ENCODE data around the gene CACHD1.

The CACHD1 gene

DNA sequence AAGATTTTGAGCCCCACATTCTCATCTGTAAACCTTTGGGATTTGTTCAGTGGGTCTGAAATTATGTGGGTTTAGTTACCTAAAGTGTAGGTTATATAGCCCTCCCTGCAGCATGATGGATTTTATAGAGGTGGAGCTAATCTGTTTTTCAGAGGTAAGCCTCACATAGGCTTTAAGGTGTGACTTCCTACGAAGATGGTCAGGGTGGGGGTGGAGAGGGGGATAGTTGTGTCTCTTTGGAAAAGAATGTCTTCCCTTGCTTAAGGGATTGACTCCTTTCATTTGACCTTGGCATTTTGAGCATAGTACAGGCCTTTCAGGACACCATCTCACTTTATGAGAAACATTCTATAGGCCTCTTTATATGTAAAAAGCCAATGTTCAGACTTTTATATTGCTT is 3.4 kb downstream of the CACHD1 start:
- DNase-seq (ENCODE audit: low read depth), result no peak

DNA sequence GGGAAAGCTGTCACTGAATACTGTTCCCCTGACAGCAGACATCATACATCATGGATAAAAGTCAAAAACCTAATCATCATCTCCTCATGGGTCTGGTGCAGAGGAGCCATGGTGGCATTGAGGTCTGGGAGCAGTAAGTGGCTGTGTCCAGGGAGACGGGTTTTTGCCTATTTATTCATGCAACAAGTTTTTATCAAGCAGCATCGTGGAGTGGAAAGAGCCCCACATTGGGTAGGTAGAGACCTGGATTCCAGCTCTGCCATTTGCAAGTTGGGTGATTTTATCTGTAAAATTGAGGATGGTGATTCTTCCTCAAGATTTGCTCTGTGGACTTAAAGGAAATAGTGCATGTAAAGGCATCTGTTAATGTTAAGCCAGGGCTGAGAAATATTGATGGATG is 4.2 kb downstream of the CACHD1 start:
- DNase-seq (ENCODE audit: low read depth), result no peak

DNA sequence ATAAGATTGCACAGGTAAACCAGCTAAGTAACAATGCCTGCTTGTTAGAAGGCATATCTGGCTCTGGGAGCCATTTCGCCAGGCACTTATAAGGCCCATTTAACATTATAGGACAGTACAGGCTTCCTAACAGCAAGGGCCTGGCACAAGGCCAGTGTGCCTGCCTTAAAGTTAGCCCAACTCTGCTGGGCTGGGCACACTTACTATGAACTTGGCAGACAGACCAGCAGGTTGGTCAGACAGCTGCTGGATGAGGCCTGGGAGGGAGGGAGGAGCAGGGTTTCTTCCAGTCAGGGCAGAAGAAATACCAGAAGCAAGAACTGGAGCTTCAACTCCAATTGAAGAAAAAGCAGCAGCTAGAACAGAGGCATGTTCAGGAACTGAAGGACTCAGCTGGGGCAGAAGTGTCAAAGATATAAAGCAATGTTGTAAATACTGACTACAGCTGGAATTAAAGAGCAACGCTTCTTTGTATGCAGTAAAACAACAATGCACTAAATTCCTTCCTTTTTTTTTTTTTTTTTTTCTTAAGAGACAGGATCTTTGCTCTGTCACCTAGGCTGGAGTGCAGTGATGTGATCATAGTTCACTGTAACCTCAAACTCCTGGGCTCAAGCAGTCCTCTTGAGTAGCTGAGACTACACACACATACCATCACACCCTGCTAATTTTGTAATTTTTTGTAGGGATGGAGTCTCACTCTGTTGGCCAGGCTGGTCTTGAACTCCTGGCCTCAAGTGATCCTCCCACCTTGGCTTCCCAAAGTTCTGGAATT is 4.9 kb downstream of the CACHD1 start:
- DNase-seq (ENCODE audit: low read depth), result no peak

DNA sequence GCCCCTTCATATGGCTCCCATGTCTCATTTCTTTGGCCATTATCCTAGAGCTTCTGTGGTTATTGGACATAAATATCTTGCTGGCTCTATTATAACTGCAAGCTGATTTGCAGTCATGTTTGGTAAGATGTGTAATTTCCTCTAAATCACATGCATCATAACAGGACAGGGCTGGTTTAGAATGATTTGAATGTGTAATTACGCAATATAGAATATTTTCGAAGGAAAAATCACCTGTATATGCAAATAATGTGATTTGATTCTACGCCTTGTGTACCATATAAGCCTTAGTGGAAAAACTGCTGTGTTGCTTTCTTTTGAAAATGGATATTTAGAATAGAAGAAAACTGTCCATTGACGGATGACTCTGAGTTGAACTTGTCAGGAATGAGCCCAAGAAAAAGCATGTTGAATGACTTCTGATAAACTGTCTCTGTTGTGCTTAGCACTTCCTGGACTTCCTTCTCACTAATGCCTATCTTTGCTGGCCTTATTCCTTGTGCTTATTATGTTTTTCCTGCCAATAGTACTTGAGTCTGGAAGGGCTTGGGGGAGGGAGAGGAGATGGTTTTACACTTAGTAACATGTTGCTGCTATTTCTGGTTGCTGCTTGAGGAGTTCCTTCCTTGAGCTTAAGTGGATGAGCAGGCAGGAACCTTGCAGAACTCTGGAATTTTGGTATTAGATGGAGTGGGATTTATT is 6.5 kb downstream of the CACHD1 start:
- no peak for DNase-seq (ENCODE audit: low read depth)

DNA sequence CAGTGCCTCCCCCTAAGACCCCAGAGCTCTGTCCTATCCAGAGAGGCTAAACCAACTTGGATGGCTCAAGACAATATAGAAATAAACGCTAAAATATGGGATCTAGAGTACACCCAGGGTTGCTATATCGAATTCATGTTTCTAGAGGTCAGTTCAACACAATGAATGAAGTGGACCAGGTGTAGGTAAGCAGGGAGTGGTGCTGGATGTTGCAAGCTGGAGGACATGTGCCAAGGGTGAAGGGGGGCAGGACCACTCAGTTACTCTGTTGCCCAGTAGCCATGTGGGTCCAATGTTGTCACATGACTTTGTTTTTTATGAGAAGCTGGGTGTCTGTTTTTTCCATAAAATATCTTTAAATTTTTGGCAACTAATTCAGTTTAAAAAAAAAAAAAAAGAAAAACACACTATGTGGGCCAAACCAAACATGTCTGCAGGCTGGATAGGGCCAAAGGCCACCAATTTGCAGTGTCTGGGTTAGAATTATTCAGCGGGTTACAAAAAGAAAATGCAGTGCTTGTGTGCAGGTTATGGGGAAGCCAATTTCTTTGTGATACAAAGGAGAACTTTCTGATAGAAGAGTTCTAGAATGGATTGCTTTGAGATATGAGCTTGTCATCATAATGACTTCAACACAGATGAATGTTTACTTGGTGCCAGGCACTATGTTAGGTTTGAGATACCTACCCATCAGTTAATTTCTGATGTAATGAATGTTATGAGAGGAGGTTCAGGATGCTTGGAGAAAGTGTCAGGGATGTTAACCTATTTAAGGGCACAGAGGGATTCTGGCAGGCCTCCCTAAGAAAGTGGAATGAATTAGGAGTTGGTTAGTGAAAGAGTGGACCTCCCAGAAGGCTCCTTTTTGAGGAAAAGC is 8.9 kb downstream of the CACHD1 start:
- DNase-seq (ENCODE audit: low read depth), result no peak

DNA sequence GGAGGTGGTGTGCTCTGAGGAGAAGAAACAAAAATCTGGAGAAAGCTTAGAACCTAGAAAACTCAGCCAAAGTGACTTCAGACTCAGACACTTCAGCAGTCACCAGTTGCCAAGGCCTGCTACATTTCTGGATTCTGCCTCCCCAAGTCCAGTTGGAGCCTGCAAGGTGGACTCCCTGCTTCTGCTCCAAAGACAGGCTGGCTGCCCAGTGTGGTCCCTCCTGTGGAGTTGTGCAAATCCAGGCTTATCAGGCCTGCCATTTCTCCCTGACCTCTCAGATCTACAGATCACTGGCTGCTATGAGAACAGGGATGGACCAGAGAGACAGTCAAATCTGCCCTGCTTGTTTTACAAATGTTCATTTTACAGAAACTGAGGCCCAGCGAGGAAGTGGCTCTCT is 9.9 kb downstream of the CACHD1 start:
- DNase-seq (ENCODE audit: low read depth), result no peak

DNA sequence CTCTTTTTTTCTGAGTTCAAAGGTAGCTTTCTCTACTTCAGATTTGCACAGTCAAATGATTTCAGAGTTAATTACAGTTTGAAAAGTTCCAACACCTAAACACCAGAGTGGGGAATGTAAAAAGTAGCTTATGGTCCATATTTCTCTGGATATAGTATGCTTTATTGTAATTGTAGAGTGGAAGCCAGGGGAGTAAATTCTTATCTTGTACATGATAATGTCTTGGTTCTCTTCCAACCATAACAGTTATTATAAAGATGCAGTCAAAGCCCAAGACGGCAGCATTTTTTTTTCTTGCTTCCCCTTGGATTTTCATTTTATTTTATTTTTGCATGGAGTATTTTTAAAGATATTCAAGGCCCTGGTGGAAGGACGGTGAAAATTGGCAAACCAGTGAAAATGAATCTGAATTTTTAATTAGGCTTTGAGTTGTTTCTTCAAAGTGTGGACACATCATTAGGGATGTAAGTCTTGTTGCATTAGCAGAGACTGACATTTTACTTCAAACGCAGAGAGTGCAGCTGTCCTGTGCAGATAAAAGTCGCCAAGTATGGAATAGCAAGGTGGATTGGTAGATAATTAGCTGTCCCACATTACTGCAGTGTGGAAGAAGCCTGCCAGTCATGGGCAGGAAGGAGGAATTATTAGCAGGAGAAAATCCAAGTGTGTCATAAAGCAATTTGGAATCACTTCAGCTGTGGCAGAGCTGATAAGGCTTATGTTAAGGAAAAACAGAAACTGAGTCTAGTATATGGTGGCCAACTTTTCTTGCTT is 11.3 kb downstream of the CACHD1 start:
- DNase-seq (ENCODE audit: low read depth), result no peak

DNA sequence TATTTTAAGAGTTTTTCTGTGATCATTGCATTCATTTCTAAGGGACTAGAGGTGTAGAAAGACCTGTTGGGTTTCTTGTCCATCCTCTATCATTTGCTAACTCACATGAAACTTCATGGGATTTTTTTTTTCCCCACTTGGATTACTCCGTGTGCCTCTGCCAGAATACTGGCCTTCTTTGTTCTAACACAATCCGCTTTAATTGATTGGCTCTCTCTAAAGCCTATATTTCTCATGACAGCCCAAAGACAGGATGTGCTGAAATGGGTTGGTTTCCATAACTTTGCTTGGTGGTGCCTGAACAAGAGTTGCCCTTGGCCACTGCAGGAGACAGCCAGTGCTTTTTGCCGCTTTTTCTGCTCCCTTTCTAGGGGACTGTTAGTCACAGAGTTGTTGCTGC is 12.2 kb downstream of the CACHD1 start:
- DNase-seq (ENCODE audit: low read depth), result no peak

DNA sequence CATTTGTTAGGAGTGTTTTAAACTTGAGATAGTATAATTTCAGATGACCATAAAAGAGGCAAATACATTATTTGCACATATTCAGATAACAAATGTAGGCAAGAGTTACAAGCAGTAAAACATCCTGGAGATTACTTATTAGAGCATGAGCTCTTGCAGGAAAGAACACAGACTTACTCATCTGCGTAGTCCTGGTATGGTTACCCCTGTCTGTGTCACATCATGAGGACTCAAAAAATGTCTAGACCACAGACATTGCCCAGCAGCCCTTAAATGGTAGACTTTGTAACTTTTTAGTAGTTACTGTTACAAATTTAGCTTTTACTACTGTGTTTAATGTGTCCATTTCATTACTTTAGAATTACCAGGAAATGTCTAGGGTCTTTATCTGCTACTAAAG is 12.8 kb downstream of the CACHD1 start:
- DNase-seq (ENCODE audit: low read depth), result no peak

DNA sequence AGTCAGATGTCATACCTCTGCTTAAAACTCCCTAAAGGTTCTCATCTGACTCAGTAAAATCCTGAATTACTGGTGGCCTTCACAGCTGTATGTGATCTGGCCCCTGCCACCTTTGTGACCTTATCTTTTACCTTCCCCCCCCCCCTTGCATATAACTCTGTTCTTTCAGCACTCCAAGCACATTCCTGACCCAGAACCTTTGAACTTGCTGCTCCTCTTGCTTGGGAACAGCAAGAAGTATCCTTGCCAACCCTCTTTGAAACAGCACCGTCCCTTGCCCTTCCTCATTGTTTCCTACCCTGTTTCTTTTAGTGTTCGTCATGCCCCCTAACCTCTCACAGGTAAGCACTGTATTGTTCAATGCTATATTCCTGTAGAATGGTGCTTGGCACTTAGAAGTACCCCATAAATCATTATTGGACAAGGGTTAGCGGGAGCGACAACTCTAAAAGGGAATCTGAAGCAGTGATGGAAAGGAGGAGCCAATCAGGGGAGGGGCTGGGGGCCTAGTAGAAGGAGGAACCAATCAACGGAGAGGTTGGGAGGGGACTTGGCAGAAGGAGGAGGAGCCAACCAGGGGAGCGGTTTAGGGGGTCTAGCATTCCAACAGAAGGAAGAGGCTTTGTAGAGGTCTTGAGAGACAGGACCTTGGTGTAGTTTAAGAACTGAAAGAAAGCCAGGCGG is 13.9 kb downstream of the CACHD1 start:
- no peak for DNase-seq (ENCODE audit: low read depth)

DNA sequence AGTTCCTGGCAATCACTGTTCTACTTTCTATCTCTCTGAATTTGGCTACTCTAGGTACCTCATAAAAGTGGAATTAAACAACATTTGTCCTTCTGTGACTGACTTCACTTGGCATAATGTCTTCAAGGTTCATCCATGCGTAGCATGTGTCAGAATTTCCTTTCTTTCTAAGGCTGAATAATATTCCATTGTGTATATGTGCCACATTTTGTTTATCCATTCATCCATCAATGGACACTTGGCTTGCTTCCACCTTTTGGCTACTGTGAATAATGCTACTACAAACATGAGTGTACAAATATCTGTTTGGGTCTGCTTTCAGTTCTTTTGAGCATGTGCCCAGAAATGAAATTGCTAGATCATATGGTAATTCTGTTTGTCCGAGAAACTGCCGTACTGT is 14.7 kb downstream of the CACHD1 start:
- DNase-seq (ENCODE audit: low read depth), result no peak

DNA sequence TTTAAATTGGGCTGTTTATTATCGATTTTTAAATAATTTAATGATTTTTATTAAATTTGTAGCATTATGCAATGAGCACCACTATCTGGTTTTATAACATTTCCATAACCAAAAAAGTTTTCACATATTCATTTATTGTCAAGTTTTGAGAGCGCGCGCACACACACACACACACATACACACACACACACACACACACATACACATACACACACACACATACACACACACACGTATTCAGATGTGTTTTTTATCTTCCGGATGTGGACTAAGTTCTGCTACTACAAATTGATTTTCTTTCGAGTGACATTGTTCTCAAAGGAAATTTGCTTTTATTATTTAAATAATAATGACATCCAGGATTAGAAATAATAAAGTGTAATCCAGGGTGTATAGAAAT is 16.3 kb downstream of the CACHD1 start:
- no peak for DNase-seq (ENCODE audit: low read depth)

DNA sequence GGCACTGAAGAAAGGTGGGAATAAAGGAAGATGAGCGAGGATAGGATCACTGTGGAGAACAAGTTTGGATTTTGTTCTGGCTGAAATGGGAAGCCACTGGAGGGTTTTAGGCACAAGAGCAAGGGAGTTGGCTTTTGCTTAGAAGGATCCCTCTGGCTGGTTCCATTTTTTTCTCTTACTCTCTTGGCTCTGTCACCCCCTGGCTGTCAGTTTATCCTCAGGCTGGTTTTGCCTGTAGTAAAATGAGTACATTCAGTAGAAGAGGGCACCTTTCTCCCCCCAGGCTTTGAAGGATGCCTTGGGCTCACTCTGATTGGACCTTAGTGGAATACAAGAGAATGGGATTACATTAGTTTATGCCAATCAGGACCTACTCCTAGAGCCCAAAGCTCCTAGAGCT is 17.1 kb downstream of the CACHD1 start:
- DNase-seq (ENCODE audit: low read depth), result no peak

DNA sequence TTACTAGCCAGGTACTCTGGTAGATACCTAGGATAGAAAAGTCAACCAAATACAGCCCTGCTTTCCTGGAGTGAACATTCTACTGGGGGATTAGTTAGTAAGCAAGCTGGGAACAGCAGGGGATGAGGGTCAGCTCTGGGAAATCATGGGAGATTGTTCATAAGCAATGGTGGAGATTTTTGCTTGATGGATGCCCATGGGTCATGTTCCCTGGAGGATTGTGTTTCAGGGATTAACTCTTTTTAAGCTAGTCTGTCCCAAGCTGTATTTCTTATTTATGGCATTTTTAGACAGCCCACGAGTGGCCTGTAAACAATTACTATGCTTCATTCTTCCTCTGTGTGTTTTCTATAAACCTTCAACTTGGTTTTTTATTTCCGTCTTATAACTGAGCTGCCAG is 18.9 kb downstream of the CACHD1 start:
- DNase-seq (ENCODE audit: low read depth), result no peak

DNA sequence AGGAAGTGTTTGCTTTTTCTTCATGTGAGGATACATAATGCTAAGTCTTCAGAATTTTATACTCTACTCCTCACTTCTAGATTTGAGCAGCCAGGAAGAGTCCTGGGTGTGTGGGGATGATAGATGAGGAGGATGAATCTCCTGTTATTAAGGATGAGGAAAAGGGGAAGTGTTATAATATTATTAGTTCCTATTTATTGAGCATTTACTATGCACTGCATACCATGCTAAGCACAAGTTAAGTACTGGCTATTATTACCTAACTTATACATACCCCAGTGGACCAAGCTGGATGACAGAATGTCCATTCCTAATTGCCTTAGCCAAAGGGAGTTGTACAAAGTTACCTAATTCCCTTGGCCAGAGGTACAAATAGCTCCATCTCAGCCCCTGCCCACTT is 19.8 kb downstream of the CACHD1 start:
- DNase-seq (ENCODE audit: low read depth), result no peak

DNA sequence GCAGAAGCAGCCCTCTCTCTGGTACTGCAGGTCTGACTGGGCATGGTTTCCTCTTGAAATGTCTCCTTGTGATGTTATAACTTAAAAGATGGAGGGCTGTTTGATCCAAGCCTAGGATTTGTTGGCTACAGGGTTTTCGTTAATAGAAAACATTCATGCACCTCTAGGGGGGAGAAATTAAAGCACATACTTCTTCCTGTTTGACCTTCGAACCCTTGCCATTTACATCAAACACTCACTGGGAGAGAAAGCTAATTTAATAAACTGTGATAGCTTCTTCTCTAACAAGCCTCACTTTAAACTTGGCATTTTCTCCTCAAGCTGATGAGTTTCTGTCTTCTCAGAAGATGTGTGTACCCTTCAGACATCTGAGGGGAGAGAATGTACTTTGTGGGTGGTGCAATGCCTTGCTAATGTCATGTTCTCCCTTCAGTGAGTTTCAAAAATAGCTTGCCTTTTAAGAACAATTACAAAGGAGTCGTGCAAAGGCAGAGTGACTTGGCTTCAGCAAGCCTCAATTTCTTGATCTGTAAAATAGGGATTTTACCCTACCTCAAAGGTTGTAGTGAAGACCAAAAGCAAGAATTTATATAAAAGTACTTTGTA is 20.4 kb downstream of the CACHD1 start:
- no peak for DNase-seq (ENCODE audit: low read depth)

DNA sequence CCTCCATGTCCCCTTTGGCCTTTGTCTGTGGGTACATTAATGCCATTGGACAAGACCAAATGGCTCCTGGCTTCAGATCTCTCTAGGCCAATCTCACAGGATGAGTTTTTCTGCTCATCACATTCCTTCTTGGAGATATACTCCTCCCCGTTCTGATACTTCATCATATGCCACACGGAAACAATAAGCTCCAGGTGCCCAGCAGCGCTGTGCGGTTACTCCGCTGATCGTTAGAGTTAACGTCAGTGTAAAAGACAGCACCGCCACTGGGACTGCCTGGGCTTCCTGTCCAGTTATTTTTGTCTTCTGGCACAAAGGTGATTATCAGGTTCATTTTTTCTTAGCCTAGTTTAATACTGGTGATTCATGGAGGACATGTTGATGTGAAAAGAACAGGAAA is 22.5 kb downstream of the CACHD1 start:
- no peak for DNase-seq (ENCODE audit: low read depth)

DNA sequence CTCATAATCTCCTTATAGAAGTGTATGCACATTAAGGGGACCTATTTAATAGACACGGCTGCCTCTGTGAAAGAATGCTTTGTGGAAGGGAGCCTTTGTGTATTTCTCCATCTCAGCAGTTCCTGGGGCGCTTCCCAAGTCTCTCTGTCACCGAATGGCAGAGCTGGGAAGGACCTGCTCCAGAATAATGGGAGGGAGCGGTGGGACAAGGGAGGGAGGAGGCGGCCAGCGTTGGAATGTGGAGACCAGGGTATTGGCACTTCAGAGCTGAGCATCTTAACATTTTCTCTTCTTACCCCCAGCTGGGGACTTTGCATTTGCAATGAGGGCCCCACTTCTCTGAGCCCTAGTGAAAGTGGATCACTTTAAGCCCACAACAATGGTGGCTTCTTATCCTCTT is 23.9 kb downstream of the CACHD1 start:
- no peak for DNase-seq (ENCODE audit: low read depth)

DNA sequence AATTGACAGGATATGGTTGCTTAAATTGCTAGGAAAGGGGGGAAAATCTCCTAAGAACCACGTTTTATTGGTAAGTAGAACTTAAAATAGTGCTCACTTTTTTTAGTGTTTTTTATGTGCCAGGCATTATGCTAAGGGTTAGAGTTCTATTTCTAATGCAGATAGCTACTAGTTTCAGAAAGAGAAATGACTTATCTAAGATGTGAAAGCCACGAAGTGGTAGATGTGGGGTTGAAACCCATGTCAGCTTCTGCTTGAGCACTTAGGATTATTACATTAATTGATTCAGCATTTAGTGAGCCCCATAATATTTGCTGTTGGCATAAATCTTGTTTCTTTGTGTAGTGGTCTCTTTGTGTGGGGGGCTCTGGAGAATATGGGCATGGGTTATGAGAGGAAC is 24.7 kb downstream of the CACHD1 start:
- DNase-seq (ENCODE audit: low read depth), result no peak

DNA sequence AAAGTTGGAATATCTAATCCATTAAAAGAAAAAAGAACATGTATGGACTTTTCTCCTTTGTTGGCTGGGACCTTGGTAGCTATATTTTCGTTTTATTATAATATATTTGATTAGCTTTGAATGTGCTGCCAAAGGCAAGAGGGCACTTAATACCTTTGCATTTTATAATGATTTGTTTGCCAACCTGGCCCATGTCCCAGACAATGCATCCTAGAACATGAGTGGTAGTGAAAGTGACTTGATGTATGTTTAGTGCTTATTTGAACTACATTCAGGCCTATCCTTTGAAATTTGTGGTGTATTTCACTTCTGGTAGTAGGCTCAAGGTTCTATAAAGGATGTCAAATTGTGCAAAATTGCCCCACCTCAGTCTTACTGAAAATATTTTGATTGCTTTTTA is 25.9 kb downstream of the CACHD1 start:
- no peak for DNase-seq (ENCODE audit: low read depth)

DNA sequence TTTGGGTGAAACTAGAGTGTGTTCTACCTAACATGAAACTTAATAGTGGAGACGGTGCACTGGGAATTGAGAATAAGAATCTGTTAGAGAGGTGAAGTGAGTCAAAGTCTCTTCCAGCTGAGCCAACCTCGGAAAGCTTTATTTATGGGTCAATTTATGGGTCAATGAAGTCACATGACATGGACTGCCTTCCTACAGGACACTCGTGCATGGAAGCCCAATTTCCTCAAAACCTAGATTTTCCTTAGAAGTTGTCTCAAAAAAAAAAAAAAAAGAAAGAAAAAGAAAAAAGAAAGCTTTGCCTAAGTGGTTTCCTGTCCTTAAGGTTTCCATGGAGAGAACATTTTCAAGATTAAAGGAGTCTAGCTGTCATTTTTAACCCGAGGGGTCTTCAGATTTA is 26.7 kb downstream of the CACHD1 start:
- no peak for DNase-seq (ENCODE audit: low read depth)

Data from stimulated activated CD8-positive, alpha-beta memory T cell treated with anti-CD3 and anti-CD28 coated beads, Interleukin-12 subunit alpha, Interleukin-12 subunit beta, amount 100 ng/mL, for 4 hours (primary cell).